ENCODE results near the gene ZNF771. TPM values are rescaled to one million over a fixed set of nuclear protein-coding genes. Genes with fewer than 3 reads are reported as not detected.

Gene ZNF771
- total RNA-seq, 4 donors from 2014 or later = 7.4 to 28.1 (median 15.1) TPM

DNA sequence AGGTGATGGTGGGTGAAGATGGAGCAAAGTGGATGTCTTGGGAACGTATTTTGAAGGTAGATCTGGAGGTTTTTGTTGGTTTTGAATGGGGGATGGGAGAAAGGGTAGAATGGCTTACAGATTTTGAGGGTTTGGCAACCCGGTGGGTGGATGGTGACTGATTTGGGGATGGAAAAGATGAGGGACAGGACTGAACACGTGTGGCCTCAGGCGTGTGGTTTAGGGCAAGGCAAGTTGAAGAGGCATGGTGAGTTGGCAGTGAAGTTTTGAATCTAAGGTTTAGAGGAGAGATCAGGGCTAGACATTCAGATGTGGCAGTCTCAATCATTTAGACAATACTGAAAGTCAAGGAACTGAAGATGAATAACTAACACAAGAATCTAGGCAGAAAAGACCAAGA lies 27.4 kb downstream of the ZNF771 start:
- WGBS, 2 donors (ENCODE audit: low coverage in 1 of 2) = 70 to 100% methylated on average over 1 to 4 of the region's 4 CpGs

DNA sequence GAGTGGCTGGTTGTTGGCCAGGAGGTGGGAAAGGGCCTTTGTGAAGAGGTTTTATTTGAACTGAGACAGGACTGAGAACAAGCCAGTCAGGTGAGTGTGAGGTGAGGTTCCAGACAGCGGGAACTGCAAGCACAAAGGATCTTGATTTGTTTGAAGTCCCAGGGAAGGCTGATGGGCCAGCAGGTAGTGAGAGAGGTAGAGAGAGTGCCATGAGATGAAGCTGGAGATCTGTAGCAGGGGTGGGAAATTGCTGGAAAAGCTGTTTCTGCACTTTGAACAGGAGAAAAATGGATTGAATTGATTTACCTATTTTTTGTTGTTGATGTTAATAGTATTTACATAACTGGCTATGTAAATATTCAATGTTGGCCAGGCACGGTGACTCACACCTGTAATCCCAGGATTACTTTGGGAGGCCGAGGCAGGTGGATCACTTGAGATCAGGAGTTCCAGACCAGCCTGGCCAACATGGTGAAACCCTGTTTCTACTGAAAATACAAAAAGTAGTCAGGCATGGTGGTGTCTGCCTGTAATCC lies 30.2 kb downstream of the ZNF771 start:
- Histone ChIP-seq H3K27me3 (no peaks in the 10 kb centered on the region), H3K36me3 (no peaks in the 10 kb centered on the region), H3K9me3 (no peaks in the 10 kb centered on the region), H3K4me1 (no peaks in the 10 kb centered on the region), H3K4me3 (no peak overlapping the region), H3K27ac (peak overlapping the region in 1 of 4 donors; percentile 13)
- in situ Hi-C loops (cut with MboI; ENCODE audit: low pct_ligation_motif_present in 1 of 4, low pct_unique_long_range_greater_than_20kb in 1 of 4, low sequenced_read_pairs in 3 of 4) (loop anchor here in 2 of 4 donors (10.0 to 25.0 kb wide), 3 partner anchors 87 to 167 kb away; partner anchors contain the start of genes ZNF688 (in 1 of the 2), ZNF764 (in 1 of the 2) and ZNF768 (in 1 of the 2)), intact Hi-C loops (cut with DNase I; ENCODE audit: low total_unique reads) (no loop called here)
- TF ChIP-seq POLR2A (IDR thresholded peaks at IDR 0.05) (no peak), POLR2AphosphoS5 (IDR thresholded peaks at IDR 0.05) (no peak), EP300 (IDR thresholded peaks at IDR 0.05; ENCODE audit: low read depth) (no peak)
- TF ChIP-seq, protein P1, sequence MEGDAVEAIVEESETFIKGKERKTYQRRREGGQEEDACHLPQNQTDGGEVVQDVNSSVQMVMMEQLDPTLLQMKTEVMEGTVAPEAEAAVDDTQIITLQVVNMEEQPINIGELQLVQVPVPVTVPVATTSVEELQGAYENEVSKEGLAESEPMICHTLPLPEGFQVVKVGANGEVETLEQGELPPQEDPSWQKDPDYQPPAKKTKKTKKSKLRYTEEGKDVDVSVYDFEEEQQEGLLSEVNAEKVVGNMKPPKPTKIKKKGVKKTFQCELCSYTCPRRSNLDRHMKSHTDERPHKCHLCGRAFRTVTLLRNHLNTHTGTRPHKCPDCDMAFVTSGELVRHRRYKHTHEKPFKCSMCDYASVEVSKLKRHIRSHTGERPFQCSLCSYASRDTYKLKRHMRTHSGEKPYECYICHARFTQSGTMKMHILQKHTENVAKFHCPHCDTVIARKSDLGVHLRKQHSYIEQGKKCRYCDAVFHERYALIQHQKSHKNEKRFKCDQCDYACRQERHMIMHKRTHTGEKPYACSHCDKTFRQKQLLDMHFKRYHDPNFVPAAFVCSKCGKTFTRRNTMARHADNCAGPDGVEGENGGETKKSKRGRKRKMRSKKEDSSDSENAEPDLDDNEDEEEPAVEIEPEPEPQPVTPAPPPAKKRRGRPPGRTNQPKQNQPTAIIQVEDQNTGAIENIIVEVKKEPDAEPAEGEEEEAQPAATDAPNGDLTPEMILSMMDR (IDR thresholded peaks at IDR 0.05) = no peak
- no peak for DNase-seq
- 29 to 41% methylated on average over 3 of the region's 3 CpGs for WGBS, 2 donors (ENCODE audit: low coverage in 1 of 2)

More for the DNA sequence above, 27.4 kb downstream of the ZNF771 start:
- in situ Hi-C loops (cut with MboI; ENCODE audit: low pct_ligation_motif_present in 1 of 4, low pct_unique_long_range_greater_than_20kb in 1 of 4, low sequenced_read_pairs in 3 of 4) = loop anchor here in 2 of 4 donors (10.0 to 25.0 kb wide), 3 partner anchors 90 to 170 kb away; partner anchors contain the start of genes ZNF688 (in 1 of the 2), ZNF764 (in 1 of the 2) and ZNF768 (in 1 of the 2)
- peaks cover 0 to 8% (median 5%) of the 10 kb centered on the region in 4 donors for H3K4me1 ChIP-seq
- DNase-seq = no peak
- no peak overlapping the region for H3K4me3 ChIP-seq
- H3K27ac ChIP-seq = no peak overlapping the region
- no peaks in the 10 kb centered on the region for H3K36me3 ChIP-seq
- intact Hi-C loops (cut with DNase I; ENCODE audit: low total_unique reads) = no loop called here
- no peaks in the 10 kb centered on the region for H3K27me3 ChIP-seq
- TF ChIP-seq, protein P1 (IDR thresholded peaks at IDR 0.05) = no peak
- no peaks in the 10 kb centered on the region for H3K9me3 ChIP-seq

DNA sequence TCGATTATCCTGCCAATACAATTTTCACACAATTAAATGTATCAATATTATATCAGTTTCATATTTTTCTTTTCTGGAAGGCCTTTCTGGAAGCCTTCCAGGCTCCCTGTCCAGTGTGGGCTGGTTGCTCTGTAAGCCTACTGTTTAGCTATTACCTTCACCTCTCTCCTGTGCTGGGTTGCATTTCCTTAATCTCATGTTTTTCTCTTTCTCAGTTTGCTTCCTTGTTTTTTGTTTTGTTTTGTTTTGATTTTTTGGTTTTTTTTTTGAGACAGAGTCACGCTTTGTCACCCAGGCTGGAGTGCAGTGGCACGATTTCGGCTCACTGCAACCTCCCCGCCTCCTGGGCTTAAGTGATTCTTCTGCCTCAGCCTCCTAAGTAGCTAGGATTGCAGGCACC lies 31.4 kb downstream of the ZNF771 start:
- Histone ChIP-seq H3K4me1 (peaks cover 2 to 9% (median 7%) of the 10 kb centered on the region in 4 donors), H3K27me3 (no peaks in the 10 kb centered on the region), H3K9me3 (no peaks in the 10 kb centered on the region), H3K27ac (no peak overlapping the region), H3K4me3 (no peak overlapping the region), H3K36me3 (peaks cover 0 to 11% (median 0%) of the 10 kb centered on the region in 4 donors)
- TF ChIP-seq EP300 (IDR thresholded peaks at IDR 0.05; ENCODE audit: low read depth) = no peak
- TF ChIP-seq POLR2A (IDR thresholded peaks at IDR 0.05) = no peak
- TF ChIP-seq, protein P1 (IDR thresholded peaks at IDR 0.05) = no peak
- no peak for TF ChIP-seq POLR2AphosphoS5 (IDR thresholded peaks at IDR 0.05)
- in situ Hi-C loops (cut with MboI; ENCODE audit: low pct_ligation_motif_present in 1 of 4, low pct_unique_long_range_greater_than_20kb in 1 of 4, low sequenced_read_pairs in 3 of 4) = loop anchor here in 2 of 4 donors (10.0 to 25.0 kb wide), 3 partner anchors 86 to 166 kb away; partner anchors contain the start of genes ZNF688 (in 1 of the 2), ZNF764 (in 1 of the 2) and ZNF768 (in 1 of the 2)
- intact Hi-C loops (cut with DNase I; ENCODE audit: low total_unique reads) = no loop called here
- 80% methylated on average over 1 to 5 of the region's 5 CpGs for WGBS, 2 donors (ENCODE audit: low coverage in 1 of 2)
- no peak for DNase-seq

DNA sequence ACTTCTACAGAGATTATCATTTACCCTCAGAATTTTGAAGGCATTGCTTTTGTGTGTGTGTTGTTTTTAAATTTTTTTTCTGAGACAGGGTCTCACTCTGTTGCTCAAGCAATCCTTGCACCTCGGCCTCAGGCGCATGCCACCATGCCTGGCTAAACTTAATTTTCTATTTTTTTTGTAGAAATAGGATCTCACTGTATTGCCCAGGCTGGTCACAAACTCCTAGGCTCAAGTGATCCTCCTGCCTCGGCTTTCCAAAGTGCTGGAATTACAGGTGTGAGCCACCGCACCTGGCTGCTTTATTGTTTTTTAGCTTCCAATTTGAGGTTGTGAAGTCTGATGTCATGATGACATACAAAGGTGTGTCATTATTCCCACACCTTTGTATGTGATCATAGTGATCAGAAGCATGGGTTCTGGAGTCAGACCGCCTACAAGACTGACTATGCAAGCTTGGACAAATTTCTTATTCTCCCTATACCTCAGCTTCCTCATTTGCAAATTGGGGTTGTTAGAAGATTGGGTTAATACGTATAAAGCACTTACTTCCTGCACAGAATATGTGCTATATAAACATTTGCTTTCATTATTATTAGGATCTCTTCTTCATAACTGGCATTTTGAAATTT lies 32.4 kb downstream of the ZNF771 start:
- in situ Hi-C loops (cut with MboI; ENCODE audit: low pct_ligation_motif_present in 1 of 4, low pct_unique_long_range_greater_than_20kb in 1 of 4, low sequenced_read_pairs in 3 of 4) = loop anchor here (10.0 to 25.0 kb wide), 3 partner anchors 85 to 165 kb away; partner anchors contain the start of genes ZNF768 (in 2 of the 4), ZNF688 (in 1 of the 4) and ZNF764 (in 1 of the 4)
- H3K27me3 ChIP-seq = no peaks in the 10 kb centered on the region
- TF ChIP-seq, protein P1 (IDR thresholded peaks at IDR 0.05) = no peak
- TF ChIP-seq EP300 (IDR thresholded peaks at IDR 0.05; ENCODE audit: low read depth) (no peak), POLR2AphosphoS5 (IDR thresholded peaks at IDR 0.05) (no peak), POLR2A (IDR thresholded peaks at IDR 0.05) (no peak)
- H3K4me1 ChIP-seq = peaks cover 11 to 19% (median 15%) of the 10 kb centered on the region in 4 donors
- H3K27ac ChIP-seq = no peak overlapping the region
- no peaks in the 10 kb centered on the region for H3K9me3 ChIP-seq
- H3K4me3 ChIP-seq = no peak overlapping the region
- H3K36me3 ChIP-seq = peaks cover 0 to 12% (median 0%) of the 10 kb centered on the region in 4 donors
- 0 to 66% methylated on average over 1 to 6 of the region's 6 CpGs for WGBS, 2 donors (ENCODE audit: low coverage in 1 of 2)
- DNase-seq = no peak
- intact Hi-C loops (cut with DNase I; ENCODE audit: low total_unique reads) = loop anchor here (10.0 kb wide), 1 partner anchor 85 kb away; the partner anchor contains the start of gene ZNF768

Measured in transverse colon (tissue), 4 donors.